Fibroblast of mammary gland (primary cell): ENCODE data around the gene ZFP36.

ENCODE experiments used
- DNase-seq: peaks from one replicate; pipeline ENCODE4 v3.0.0-alpha.2; 2010; ENCODE audit warnings: low read depth
- H3K4me3 ChIP-seq: 2 replicates; pipeline ENCODE4 v1.5.1; 2011; ENCODE audit warnings: low read depth, mild to moderate bottlenecking, low read length, moderate library complexity; ENCODE audit not compliant: control insufficient read depth
- TF ChIP-seq, protein P1 (sequence below): conservative IDR thresholded peaks from 2 replicates; pipeline ENCODE4 v1.5.1; 2011; ENCODE audit warnings: low read depth, low read length, inconsistent platforms; ENCODE audit not compliant: control insufficient read depth, insufficient read depth

ZFP36 gene

DNA sequence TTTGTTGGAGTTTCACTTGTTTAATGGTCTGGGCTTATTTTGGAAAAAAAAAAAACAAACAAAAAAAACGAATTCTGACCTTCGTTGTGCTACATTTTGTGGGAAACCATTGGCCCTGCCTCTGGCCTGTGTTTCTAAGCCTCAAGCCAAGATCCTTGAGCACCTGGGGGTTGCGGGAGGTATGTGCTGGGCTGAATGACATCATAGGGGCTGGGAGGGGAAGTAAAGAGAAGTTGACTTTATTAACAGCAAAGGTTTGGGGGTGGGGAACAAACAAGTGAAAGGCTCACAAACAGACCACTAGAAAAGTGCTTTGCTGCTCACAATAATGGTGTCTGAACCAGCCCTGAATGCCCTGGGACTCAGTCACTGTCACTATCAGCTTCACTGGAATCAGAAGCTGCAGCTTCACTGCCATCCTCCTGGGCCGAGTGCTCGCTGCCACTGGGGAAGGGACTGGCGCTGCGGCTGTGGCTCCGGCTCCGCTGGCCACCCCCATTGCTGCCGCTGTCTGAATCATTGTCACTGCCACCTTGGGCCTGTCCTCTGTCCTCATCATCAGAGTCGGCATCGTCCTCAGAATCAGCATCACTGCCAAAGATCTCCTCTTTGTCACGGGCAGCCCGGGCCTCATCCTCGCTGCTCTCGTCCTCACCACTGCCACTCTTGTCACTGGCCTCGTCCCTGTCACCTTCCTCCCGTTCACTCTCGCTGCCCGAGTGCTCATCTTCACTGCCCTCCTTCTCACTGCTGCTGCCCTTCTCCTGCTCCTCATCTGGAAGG is 20.8 kb upstream of the ZFP36 start:
- no peak for DNase-seq
- TF ChIP-seq, protein P1, sequence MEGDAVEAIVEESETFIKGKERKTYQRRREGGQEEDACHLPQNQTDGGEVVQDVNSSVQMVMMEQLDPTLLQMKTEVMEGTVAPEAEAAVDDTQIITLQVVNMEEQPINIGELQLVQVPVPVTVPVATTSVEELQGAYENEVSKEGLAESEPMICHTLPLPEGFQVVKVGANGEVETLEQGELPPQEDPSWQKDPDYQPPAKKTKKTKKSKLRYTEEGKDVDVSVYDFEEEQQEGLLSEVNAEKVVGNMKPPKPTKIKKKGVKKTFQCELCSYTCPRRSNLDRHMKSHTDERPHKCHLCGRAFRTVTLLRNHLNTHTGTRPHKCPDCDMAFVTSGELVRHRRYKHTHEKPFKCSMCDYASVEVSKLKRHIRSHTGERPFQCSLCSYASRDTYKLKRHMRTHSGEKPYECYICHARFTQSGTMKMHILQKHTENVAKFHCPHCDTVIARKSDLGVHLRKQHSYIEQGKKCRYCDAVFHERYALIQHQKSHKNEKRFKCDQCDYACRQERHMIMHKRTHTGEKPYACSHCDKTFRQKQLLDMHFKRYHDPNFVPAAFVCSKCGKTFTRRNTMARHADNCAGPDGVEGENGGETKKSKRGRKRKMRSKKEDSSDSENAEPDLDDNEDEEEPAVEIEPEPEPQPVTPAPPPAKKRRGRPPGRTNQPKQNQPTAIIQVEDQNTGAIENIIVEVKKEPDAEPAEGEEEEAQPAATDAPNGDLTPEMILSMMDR: no peak
- H3K4me3 ChIP-seq: no peak overlapping the region

DNA sequence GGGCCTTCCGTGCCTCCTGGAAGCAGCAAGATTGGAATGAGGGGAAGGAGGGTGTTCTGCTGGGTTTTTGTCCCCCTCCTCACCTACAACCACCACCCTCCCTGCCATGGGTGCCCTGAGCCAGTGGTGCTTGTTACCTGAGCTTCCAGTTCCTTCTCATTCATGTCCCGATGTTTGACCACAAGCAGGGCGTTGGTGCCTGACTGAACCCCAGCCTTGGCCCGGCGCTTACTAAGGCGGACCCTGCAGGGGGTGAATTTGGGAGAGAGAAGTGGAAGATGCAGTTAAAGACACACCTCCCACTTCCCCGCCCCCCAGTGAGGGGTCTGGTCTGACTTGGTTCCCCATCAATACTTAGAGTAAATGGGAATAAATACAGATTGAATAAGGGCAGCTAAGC is 20.1 kb upstream of the ZFP36 start:
- H3K4me3 ChIP-seq: no peak overlapping the region
- no peak for DNase-seq
- TF ChIP-seq, protein P1: no peak

DNA sequence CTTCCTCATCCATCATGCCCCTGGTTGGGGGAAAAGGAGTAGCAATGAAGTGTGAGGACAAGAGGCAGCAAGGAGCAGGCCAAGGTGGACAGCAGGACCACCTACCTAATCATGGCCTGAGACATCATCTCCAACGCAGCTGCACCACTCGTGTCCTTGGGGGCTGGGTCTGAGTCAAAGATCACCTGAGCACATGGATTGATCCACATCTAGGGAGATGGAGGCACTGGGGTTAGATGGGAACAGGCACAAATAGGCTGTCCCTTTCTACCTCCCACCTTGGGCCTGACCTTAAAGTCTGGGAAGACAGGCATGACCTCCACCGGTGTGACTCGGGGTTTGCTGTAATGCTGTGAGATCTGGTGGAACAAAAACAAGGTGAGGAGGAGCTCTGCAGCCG is 18.0 kb upstream of the ZFP36 start:
- no peak for DNase-seq
- TF ChIP-seq, protein P1: no peak
- H3K4me3 ChIP-seq: no peak overlapping the region

DNA sequence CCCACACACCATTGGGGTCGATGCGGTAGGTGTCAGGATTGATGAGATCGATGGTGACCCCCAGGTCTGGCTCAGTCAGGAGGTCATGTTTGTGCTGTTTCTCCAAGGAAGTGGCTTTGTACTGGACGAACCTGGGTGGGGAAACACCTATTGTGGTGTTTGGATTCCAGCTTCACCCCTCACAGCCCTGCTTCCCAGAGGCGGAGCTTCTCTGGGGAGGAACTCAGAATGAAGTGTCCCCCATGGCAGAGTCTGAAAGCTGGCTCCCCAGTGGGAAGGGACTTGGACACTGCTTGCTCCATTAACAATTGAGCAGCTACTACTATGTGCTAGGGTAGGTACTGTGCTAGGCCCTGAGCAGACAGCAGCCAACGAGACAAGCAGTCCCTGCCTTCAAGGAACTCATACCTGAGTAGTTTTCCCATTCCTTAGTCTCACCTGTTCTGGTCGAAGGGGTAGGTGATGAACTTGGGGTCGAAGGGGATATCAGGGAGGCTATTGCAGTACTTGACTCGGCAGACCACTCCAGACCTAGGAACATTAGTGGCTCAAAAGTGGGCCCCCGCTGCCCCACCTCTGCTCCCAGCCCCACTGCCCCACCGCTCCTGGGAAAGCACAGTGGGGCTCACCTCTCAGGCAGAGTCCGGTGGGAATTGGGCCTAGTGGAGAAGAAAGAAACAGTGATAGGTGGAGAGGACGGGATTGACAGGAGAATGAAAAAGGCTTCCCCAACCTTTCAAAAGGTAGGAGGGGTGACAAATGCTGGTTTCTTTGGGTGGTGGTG is 16.8 kb upstream of the ZFP36 start:
- H3K4me3 ChIP-seq: peak overlapping the region; percentile 83
- DNase-seq: no peak
- TF ChIP-seq, protein P1: no peak

GRCh38 chr19:39390451-39390750 is 16.2 kb upstream of the ZFP36 start:
- TF ChIP-seq, protein P1: no peak
- peak overlapping the region; percentile 83 for H3K4me3 ChIP-seq
- peak; percentile 44 for DNase-seq

GRCh38 chr19:39390751-39391437 is 15.8 kb upstream of the ZFP36 start, which contains the start of the genes MED29 and PAF1:
Gene MED29 (plus strand): TSS chr19:39391378. CDS start chr19:39391423, 45 bp downstream.
Gene PAF1 (minus strand): TSS chr19:39391106. CDS start chr19:39390864, 242 bp downstream.
- TF ChIP-seq, protein P1: no peak

More at GRCh38 chr19:39390751-39391437, 15.8 kb upstream of the ZFP36 start, which contains the start of the genes MED29 and PAF1:
- peak within 1 kb of the TSS; percentile 99 for H3K4me3 ChIP-seq
- peak; percentile 100 for DNase-seq
